ENCODE data around the gene TARM1.
"Not testable (repeated sequence)": the region's sequence is repeated elsewhere in the genome, so short reads cannot be mapped to it uniquely, and the experiment has no call there.

Gene TARM1

DNA sequence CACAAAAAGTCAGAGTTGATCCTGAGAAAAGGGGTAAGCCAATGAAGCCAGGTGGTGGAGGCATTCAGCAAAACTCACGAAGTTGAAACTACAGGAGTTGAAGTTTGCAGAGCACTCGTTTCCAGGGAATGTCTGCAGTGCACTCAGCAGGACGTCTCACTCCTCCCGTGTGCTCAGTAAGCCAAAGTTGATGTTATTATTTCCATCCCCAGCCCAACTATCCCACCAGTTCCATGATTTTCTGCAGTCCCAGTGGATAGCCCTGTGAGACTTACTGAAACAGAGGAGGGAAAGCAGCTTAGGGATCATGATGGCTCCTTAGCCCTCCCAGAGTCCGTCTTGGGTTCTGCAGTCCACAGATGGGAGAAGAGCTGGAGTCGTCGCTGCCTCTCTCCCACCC lies at the start of gene TARM1:
TARM1 (minus strand) TSS at position 334 of the 400 bp plus-strand sequence; CDS start at position 309, 25 bp downstream.
- no peak for DNase-seq

DNA sequence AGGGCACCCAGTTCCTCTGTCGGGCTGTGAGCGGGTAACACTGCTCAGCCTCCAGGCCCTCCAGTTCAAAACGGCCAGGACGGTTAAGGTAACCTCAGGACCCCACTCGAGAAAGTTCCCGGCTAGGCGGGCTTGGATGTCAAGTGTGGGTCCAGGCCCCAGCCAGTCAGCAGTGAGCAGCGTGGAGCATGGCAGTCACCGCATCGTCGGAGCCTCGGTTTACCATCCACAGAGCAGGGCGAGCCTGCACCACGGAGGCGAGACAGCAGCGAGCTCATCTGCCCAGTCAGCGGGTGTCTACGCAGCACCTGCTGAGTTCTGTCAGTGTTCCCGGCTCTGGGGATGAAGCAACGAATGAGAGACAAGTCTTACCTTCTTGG lies 48.4 kb upstream of the TARM1 start:
- DNase-seq: no peak

DNA sequence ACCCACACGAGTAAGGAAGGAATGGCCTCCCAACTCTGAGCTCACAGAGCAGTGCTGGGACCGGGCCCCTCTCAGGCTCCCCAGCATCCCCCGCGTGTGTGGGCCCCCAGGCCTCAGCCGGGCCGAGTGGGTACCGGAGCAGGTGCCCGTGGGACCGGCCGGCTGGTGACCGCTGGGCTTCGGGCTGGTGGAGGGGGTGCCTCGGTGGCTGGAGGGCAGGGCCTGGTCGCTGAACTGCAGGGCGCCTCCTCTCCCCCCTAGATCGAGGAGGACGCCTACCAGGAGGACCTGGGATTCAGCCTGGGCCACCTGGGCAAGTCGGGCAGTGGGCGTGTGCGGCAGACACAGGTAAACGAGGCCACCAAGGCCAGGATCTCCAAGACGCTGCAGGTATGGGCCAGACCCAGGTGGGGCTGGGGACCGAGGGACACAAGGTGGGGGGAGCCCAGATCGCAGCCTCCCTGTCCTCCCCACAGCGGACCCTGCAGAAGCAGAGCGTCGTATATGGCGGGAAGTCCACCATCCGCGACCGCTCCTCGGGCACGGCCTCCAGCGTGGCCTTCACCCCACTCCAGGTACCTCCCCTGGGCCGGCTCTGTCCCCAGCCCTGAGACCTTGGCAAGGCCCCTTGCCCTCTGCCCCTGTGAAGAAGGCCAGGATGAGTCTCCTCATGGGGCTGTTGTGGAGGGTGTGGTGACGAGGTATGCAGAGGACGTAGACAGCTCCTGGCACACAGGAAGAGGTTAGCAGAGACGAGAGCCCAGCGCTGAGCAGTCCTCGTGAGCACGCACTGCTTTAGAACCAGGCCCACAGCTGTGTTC lies 47.8 kb upstream of the TARM1 start:
- DNase-seq: no peak

DNA sequence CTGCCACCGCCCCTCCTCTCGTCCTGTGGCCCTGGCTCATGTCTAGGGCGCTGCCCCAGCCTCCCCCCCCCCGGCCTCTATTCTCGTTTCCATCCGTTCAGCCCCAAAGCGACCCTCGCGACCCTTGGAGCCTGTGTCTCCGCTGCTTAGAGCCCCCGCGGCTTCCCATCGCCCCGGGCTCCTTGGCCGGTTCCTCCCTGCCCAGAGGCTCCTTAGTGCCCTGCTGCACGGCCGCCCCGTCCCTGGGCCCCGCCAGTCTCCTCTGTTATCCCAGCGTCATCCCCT lies 47.2 kb upstream of the TARM1 start:
- DNase-seq: no peak

DNA sequence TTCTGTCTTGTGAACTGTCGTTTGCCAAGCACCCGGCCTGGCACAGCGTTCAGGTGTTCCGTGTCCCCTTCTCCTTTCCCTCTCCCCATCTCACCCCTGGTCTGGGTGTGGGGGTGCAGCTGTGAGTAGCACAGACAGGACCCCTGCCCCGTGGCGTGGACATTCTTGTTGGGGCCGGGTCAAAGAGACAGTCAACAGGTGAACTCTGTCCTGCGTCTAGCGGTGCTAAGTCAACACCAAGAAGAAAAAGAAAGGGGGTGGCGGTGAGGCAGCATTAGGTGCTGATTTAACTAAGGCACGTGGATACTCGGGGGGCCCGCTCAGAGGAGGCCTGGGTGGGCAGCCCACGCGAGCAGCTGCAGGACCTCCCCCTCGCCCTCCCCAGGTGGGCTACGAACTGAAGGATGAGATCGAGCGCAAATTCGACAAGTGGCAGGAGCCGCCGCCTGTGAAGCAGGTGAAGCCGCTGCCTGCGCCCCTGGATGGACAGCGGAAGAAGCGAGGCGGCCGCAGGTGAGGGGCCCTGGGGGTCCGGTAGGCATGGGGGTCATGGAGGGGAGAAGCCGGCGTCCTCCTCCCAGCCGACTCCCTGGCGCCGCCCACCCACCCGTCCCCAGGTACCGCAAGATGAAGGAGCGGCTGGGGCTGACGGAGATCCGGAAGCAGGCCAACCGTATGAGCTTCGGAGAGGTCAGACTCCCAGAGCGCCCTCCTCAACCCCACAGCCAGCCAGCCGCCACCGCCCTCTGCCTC lies 46.7 kb upstream of the TARM1 start:
- no peak for DNase-seq

DNA sequence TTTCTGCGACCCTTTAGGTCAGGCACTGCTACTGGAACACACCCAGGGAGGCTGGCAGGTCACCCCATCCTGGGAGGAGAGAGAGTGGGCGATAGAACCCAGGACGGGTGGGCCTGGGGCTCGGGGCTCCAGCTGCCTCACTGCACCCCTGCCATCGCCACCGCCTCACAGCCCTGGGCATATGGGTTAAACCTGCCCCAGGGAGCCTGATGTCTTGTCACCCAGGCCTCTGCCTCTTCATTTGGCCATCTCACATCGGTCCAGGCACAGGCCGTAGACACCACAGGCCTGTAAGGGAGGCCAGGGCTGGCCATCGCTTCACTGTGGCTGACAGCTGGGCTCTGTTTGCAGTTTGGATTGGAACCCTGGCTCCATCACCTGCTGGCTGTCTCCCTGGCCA lies 44.5 kb upstream of the TARM1 start:
- DNase-seq: no peak

DNA sequence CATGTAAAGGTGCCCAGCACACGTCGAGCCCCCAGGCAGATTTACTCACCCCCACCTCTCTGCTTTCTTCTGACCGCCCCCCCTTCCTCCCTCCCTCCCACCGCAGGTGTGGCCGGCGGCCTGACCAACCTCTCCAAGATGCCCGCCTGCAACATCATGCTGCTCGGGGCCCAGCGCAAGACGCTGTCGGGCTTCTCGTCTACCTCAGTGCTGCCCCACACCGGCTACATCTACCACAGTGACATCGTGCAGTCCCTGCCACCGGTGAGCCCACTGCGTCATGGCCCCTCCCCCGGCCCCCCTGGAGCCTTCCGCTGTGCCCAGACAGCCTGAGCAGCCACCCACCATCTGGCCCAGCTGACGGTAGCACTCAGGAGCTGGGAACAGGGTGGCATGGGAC lies 43.2 kb upstream of the TARM1 start:
- no peak for DNase-seq

DNA sequence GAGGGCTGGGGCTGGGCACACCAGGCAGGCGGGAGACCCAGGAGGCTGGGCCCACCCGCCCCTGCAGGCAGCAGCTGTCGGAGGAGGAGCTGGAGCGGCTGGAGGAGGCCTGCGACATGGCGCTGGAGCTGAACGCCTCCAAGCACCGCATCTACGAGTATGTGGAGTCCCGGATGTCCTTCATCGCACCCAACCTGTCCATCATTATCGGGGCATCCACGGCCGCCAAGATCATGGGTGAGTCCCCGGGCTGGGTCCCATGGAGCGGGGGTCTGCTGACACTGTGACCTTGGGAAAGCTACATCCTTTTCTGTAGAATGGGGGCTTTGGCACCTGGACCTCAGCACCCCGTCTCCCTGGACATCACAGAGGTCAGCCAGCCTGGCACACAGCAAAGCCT lies 42.5 kb upstream of the TARM1 start:
- DNase-seq: no peak

DNA sequence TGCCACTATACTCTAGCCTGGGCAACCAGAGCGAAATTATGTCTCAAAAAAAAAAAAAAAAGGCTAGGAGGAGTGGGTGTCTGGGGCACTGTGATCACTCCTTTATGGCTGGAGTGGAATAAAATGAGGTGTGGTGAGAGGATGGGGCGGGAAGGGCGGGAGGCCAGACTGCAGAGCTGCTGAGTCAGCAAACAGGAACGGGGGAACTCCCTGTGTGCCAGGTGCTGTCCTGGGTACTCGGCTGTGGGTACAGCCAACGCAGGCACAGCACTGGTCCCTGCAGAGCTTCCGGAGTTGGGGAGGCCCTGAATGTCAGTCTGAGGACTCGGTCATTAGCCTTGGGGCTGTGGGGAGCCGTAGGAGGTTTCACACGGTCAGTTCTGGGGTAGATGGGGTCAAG lies 40.1 kb upstream of the TARM1 start:
- no peak for DNase-seq

DNA sequence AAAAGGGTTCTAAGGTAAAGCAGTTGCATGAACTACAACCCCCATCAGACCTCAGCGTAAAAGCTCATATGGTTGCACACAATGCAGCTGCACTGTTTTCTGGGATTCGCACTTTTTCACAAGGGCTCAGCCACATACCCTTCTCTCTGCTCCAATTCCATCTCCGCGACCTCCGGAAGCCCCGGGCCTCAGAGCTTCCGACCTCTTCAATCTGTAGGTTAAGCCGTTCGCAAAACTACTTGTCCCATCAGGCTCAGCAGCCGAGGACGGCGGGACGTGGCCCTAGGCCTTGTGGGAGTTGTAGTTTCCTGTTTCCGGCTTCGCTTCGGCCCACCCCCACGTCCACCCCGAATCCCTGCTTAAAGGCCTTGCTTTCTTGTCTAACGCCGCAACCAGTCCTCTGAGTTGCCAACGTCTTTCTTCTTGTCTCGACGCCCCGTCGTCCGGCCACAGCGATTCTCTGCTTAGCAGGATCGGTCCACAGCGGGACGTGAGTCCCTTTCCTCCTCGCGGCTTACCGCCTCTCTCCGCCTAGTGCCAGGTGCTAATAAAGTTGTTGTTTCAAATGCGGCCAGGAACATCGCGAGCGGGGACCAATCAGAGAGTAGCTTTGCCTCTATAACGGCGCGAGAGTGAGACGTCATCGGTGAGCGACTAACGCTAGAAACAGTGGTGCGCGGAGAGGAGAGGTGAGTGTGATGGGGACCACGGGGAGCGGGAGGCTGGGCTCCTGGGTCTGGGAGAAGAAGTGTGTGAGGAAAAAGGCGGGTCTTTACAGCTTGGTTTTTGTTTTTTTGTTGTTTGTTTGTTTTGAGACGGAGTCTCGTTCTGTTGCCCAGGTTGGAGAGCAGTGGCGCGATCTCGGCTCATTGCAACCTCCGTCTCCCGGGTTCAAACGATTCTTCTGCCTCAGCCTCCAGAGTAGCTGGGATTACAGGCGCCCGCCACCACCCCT lies 34.2 kb upstream of the TARM1 start, which contains the start of the genes PRPF31 and TFPT:
PRPF31 (plus strand) TSS at position 646 of the 955 bp plus-strand sequence. CDS start 2,525 bp downstream, outside the sequence.
TFPT (minus strand) TSS at position 549 of the 955 bp plus-strand sequence; CDS start at position 161, 388 bp downstream.
- peak; percentile 98 for DNase-seq

DNA sequence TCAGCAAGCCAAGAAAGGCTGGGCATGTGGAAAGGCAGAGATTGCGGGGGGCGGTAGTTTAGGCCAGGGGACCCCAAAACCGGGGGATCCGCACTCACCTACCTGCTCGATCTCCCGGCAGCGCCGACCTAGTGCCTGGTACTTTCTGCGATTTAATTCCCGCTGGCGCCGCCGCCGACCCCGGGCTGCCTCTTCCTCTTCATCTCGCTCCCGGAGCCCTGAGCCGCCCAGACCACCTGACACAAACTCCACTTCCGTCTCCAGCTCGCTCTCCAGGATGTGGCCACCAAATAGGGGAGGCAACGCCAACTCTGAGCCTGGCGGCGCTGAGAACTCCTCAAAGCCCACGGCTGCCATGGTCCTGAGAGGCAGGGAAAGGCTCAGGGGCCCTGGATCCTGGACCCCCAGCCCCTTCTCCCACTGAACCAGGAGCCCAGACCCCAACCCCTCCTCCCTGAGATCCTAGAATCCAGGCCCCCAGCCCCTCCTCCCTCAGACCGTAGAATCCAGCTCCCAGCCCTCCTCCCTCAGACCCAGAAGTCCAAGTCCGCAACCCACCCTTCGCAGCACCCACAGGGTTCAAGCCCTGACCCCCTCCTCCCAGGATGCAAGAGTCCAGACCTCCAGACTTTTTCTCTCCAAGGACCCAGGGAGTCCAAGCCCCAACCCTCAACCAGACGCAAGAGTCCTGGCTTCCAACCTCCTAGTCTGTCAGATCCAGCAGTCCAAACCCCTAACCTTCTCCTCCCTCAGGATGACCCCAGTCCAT lies 33.4 kb upstream of the TARM1 start:
- peak; percentile 24 for DNase-seq

DNA sequence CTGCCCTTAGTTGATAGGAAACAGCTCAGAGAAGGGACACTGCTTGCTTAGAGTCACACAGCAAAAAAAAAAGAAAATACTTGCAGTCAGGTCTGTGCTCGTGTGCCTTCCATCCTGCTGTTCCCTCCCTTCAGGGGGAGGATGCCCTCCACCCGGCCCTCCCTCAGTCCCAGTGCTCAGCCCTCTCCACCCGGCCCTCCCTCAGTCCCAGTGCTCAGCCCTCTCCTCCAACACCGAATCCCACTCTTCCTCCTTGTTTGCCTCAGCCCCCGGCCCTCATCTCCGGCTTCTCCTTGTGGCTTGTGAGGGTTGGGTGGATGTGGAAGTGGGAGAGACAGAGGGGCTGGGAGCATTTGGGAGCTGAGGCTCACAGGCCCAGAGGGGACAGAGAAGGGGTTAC lies 28.5 kb upstream of the TARM1 start:
- no peak for DNase-seq

DNA sequence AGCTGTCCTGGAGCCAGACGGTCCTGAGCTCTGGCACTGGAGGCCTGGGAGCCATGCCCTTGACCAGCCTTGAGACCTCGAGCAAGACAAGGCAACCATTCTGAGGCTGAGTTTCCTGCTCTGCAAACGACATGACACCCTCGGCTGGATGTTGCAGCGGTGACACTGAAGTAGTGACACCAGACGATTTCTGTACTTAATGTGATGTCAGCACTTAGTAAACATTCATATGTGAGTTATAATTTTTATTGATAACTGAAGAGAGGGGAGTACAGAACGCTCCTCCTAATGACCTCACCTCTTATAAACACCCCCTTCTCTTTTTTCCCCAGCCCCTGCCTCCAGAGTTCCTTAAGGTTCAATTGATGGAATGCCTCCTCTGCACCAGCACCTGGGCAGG lies 27.3 kb upstream of the TARM1 start:
- no peak for DNase-seq

DNA sequence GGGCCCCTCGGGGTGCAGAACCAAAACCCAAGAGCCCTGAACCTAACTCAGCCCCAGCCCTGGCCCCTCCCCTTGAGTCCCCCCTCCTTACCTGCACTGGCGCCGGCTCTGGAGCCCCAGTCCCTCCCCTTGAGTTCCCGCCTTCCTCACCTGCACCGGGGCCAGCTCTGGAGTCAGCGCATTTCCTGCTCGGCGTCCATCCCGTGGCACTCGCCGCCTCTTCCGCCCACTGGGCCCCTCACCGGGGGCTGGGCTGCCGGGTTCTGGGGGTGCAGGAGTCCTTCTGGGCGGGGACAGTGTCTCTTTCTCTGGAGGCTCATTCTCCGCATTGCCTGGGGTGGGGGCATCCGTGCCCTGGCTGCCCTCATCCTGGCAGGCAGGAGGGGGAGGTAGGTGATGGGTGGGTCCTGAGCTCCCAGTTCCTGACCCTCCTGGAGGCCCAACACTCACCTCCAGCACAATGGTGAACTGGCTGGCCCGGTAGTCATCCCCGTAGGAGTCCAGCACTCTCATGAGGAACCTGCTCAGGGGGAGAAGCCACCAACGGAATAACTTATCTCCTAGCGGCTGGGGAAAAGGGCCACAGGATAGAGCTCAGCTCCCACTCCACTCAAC lies 26.8 kb upstream of the TARM1 start:
- no peak for DNase-seq

DNA sequence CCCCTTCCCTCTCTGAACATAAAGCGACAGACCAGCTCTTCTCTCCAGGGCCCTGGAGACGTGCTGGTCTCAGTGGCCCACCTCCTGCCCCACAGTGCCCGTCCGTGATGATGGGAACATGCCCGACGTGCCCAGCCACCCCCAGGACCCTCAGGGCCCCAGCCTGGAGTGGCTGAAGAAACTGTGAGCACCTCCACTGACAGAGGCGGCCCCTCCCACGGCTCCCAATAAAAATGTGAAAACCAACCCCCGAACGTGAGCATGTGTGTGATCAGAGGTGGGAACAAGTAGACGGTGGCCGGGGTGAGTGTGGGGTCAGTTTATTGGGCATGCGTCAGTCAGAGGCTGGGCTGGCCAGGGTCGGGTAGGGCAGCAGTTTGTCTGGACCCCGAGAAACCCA lies 25.6 kb upstream of the TARM1 start:
- no peak for DNase-seq

DNA sequence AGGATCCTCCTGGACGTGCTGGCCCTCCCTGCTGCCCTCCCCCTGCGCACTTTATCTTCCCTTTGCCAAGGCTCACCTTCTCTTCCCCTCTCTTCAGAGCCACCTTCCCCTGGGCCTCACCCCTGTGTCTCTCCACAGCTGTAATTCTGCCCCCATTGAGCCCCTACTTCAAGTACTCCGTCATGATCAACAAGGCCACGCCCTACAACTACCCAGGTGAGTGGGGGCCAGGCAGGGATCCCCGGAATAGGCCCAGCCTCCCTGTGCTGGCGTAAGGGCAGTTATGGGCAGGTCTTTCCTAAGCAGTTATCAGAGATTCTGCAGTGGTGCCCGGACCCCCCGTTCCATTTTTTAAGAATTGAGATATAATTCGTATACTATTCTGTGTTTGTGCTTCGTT lies 24.6 kb upstream of the TARM1 start:
- no peak for DNase-seq

DNA sequence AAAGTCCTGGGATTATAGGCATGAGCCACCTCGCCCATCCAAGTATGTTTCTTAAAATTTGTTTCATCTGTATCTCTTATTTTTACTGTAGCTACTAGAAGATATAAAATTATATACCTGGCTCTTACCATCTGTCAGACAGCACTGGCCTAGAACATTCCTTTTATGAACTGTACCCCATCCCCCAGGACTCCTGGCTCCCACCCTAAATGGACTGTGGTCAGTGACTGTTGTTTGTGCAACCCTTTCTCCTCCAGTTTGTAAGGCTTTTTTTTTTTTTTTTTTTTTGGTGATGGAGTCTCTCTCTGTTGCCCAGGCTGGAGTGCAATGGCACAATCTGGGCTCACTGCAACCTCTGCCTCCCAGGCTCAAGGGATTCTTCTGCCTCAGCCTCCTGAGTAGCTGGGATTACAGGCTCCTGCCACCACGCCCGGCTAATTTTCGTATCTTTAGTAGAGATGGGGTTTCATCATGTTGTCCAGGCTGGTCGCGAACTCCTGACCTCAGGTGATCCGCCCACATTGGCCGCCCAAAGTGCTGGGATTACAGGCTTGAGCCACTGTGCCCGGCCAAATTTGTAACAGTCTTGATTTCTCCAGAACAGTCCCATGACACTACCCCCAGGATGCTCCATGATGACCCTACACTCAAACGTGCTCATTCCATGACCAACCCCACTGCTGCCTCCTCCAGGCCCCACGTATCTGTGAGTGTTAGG lies 24.0 kb upstream of the TARM1 start:
- DNase-seq: no peak

DNA sequence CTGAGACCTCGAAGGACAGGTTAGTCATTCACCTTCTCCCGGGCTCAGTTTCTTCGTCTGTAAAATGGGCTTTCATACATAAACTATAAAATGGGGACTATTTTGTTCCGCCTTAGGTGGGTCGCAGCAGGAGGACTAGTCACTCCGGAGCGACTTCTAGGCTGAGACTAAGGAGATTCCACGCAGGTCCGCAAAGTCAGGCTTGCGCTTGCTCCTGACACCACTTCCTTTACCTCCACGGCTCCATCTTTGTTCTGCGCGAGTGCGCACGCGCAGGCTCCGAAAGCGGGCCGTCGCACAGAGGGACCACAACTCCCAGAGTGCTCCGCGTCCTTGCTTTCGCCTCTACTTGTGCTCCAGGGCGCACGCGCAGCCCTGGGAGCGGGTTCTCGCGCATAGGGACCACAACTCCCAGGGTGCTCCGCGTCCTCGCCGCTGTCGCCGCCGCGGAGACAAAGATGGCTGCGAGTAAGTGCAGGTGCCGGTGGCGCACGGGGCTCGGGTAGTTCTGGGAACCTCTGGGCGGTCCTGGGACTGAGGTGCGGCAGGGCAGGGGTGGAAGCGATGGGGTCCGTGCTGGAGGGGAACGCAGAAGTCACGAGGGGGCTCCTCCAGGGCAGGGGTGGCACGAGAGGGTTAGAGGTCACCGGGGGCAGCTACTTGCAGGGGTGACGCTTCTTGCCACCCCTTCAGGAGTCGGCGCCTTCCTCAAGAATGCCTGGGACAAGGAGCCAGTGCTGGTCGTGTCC lies 21.4 kb upstream of the TARM1 start, which contains the start of gene NDUFA3:
NDUFA3 (plus strand) TSS at position 435 of the 749 bp plus-strand sequence; CDS start at position 459, 24 bp downstream.
- DNase-seq: peak; percentile 98

DNA sequence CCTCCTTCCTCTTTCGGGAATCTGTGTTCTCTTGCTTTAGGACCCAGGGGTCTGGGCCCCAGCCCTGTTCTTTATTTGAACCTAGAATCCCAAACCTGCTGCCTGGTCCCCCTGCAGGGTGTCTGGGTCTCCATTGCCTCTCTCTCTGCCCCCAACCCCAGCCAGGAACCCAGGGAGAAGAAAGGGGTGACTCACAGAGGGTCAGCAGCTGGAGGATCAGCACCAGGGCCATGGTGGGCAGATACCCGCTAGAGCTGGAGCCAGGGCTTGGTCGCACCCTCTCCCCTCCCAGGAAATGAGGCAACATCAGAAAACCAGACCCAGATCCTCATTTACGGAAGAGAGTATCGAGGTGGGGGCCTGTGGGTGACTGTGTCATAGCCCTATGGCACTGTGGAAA lies 19.4 kb upstream of the TARM1 start, which contains the start of gene OSCAR:
OSCAR (minus strand) TSS at position 243 of the 400 bp plus-strand sequence; CDS start at position 232, 11 bp downstream.
- no peak for DNase-seq

DNA sequence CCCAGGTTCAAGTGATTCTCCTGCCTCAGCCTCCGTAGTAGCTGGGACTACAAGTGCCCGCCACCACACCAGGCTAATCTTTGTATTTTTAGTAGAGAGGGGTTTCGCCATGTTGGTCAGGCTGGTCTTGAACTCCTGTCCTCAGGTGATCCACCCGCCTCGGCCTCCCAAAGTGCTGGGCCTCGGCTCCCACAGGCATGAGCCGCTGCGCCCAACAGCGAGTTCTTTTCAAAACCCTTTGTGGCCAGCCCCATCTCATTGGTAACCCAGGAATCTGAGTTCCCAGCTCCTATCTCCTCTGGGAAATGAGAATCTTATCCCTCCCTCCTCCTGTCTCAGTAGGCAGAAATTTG lies 18.7 kb upstream of the TARM1 start:
- not testable (repeated sequence) for DNase-seq

Measured in NCI-H1105 (cell line).